SKM-1 (cell line): Measurements from ENCODE around the gene RASGRP2.

Experiments
- DNase-seq: peaks from one replicate; lab custom pipeline; 2025; ENCODE audit not compliant: unreplicated experiment; lab: John Stamatoyannopoulos, UW

The RASGRP2 gene

GRCh38 chr11:64742087-64742888 is 1.7 kb downstream of the RASGRP2 start:
- no peak for DNase-seq

GRCh38 chr11:64741375-64742086 is 2.4 kb downstream of the RASGRP2 start:
- DNase-seq, result no peak

GRCh38 chr11:64739871-64740270 is 4.1 kb downstream of the RASGRP2 start:
- no peak for DNase-seq

- DNase-seq, result no peak
These were observed 7.3 kb downstream of the RASGRP2 start for GRCh38 chr11:64736654-64737053.

GRCh38 chr11:64735725-64736259 is 8.2 kb downstream of the RASGRP2 start:
- DNase-seq, result no peak

GRCh38 chr11:64734811-64735724 is 8.9 kb downstream of the RASGRP2 start:
- no peak for DNase-seq

GRCh38 chr11:64731601-64732000 is 12.3 kb downstream of the RASGRP2 start:
- DNase-seq, result no peak

- no peak for DNase-seq
These were observed 14.0 kb downstream of the RASGRP2 start for GRCh38 chr11:64729851-64730382.

GRCh38 chr11:64728757-64729365 is 15.1 kb downstream of the RASGRP2 start:
- DNase-seq, result no peak

GRCh38 chr11:64726867-64727530 is 16.9 kb downstream of the RASGRP2 start:
- no peak for DNase-seq

GRCh38 chr11:64726211-64726641 is 17.7 kb downstream of the RASGRP2 start:
- DNase-seq, result no peak

GRCh38 chr11:64724863-64725532 is 18.9 kb downstream of the RASGRP2 start:
- DNase-seq, result no peak

GRCh38 chr11:64723907-64724862 is 19.8 kb downstream of the RASGRP2 start:
- no peak for DNase-seq

- no peak for DNase-seq
These were observed 20.6 kb downstream of the RASGRP2 start, which contains the start of gene NRXN2 for GRCh38 chr11:64723117-64723906. Gene NRXN2, minus strand, starts transcription at chr11:64723197. Its CDS starts 9,498 bp downstream, at chr11:64713699.

GRCh38 chr11:64722141-64723065 is 21.5 kb downstream of the RASGRP2 start:
- DNase-seq, result no peak

GRCh38 chr11:64721359-64721699 is 22.6 kb downstream of the RASGRP2 start:
- no peak for DNase-seq
